ENCODE data around the gene PLEKHO1.
"Not testable (repeated sequence)": the region's sequence is repeated elsewhere in the genome, so short reads cannot be mapped to it uniquely, and the experiment has no call there.

PLEKHO1 gene

GRCh38 chr1:150149271-150150132, at the start of gene PLEKHO1:
TSS of gene PLEKHO1 (plus strand) at chr1:150149916. CDS start at chr1:150150258, 342 bp downstream.
- DNase-seq: peak; percentile 81 to 86

DNA sequence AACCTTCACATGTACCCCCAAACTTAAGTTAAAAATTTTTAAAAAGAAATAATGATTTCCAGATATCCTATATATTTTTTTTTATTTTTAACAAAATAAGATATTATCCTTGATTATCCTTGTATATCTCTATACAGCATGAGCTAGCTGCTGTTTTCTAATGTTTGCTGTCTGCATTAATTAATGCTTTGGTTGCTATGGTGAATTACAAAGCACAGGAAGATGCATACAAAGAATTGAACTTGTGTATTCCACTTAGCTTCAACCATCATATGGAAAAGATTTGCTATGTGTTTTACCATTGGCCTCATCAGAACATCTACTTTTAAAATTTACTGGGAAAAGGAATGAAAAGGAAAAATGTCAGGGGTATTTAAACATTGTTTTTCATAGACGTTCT, 46.7 kb upstream of the PLEKHO1 start:
- DNase-seq: no peak

DNA sequence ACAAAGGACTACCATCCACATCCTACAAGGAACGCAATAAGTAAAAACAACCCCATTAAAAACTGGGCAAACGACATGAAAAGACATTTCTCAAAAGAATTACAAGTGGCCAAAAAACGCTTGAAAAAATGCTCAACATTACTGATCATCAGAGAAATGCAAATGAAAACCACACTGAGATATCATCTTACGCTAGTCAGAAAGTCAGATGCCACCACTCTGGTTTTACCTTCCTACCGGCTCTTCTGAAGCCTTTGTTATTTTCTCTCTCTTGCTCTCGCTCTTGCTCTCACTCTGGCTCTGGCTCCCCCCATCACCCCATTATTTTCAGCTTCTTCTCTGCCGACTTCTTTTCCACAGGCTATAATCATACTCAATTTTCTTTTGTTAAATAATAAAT, 43.4 kb upstream of the PLEKHO1 start:
- DNase-seq: no peak

DNA sequence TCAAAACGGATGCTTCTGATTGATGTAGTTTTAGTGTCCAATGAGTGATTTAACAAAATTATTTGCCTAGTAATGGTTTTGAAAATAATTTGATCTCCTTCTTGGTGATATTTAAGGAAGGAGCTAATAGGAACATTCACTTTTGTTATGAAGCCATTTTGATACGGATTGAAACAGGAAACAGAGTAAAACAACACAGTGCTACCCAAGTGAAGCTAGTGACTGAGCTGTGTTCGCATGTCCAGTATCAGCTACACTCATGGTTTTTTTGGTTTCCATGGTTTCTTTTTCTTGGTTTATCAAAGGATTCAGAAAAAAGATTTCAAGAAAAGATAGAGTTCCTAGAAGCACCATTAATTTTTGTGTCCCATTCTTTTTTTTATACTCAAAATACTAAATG, 40.1 kb upstream of the PLEKHO1 start:
- no peak for DNase-seq

DNA sequence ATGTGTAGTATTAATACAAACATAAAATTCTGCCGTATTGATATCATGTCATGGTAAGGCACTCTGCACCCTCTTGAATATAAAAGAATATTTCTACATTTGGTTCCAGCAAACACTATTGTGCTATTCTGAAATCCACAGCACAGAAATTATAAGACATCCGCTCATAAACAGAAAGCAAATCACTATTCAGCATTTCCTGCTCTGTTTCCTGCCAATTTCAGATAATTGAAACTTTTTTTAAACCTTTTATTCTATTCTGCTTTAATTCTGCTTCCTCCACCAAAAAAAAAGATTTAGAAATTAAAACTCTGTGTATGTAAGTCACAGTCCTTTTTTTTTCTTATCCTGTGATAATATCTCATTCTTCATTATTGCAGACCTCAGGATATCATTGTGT, 39.6 kb upstream of the PLEKHO1 start:
- no peak for DNase-seq

DNA sequence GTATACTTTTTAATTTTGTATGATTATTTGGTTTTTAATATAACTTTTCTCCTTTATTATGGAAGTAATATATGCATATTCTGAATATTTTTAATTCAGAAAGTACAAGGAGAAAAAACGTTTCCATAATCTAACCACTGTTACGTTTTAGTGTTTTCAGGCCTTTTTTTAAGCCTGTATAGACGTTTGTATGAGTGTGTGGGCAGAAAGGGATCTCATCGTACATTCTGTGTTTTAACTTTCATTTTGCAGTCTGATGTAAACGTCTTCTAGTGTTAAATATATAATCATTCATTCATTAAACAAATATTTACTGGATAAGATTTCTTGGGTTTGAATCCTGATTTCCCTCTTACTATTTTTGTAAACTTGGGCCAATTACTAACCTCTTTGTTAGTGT, 38.0 kb upstream of the PLEKHO1 start:
- no peak for DNase-seq

DNA sequence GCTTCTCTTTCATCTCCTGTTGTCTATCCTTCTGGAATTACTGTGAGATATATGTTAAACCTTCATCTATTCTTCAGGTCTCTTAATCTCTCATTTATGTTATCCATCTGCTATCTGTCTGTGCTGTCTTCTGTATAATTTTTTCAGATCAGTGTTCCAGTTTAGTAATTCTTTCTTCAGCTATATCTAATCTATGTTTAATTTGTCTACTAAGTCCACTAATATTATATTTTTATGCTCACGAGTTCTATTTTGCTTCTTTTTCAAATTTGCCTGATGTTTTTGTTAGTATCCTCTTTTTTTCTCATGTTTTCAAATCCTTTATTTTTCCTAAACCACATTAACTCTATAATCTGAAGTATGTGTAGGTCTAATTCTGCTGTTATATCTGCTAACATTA, 34.6 kb upstream of the PLEKHO1 start:
- no peak for DNase-seq

GRCh38 chr1:150118716-150119115, 31.0 kb upstream of the PLEKHO1 start:
- no peak for DNase-seq

DNA sequence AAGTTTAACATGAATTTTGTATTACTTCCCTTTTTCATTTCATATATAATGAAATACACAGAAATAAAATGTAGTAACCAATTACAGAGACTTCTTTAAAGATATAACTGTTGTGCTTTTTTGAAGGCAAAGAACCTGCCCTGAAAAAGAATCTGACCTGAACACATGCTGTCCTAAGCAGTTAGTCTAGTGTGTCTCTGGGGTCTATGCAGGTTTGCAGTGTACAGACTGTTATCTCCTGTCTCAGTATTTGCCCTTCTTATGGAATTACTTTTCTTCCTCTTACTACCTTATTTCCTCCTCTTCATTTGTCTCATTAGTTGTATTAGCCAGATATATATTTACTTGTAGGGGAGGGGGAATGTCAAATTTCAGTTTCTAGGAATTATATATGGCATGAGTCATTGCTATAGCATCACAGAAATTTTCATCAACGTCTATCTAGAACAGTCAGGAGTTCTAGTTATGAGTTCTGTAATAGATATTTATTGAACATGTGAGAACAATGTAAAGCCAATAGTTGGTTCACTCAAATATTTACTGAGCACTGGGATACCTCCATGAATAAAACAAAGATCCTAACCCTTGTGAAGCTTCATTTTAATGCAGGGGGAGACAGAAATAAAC, 28.4 kb upstream of the PLEKHO1 start:
- DNase-seq: no peak

DNA sequence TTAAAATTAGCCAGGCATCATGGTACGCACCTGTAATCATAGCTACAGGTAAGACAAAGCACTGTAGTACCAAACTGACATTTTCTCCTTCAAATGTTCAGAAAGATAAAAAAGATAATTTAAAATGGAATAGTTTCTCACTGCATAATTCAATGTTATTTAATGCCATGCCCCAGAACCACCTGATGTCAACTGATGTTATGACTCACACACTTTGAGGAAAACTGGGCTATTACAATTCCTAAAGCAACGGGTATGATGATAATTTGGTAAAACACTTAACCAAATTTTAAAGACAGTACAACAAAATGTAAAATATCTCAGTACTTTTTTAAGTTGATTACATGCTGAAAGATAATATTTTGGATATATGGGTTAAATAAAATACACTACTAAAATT, 22.9 kb upstream of the PLEKHO1 start:
- no peak for DNase-seq

DNA sequence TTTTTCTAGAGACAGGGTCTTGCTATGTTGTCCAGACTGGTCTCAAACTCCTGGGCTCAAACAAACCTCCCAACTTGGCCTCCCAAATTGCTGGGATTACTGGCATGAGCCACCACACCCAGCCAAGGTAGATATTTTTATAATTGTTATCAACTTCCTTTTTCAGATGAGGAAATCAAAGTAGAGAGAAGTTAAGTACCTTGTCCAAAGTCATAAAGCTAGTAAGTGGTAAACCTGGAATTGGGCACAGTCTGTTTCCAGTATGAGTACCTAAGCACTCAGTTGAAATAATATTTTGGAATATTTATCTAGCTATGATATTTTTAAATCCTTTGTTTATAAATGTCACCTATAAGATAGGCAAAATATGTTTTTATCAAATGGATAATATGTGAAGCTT, 22.3 kb upstream of the PLEKHO1 start:
- DNase-seq: no peak

DNA sequence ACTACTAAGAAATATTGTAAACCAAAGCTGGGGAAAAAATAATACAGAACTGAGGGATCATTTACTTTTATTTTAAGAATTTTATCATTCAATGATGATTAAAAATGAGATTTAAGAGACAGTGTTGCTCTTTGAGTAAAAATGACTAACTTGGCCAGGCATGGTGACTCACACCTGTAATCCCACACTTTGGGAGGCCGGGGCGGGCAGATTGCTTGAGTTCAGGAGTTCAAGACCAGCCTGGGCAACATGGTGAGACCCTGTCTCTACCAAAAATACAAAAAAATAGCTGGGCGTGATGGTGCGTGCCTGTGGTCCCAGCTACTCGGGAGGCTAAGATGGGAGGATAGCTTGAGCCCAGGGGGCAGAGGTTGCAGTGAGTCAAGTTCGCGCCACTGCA, 21.8 kb upstream of the PLEKHO1 start:
- DNase-seq: peak in 1 of 2 experiments; percentile 31

DNA sequence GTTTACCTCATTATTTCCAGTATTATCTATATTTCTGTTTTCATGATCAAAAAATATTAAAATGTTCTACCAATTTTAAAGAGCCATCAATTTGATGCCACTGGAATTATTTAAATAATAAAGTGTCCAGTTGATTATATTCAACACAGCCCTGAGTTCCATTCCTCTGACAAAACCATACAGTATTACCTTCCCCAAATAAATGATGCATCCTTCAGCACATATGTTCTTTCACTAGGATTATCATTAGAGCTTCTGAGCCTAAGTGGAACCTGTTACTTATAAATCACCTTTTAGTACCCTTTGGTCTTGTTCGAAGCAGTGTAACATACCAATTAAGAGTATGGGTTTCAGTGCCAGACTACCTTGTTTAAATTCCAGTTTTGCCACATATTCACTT, 17.3 kb upstream of the PLEKHO1 start:
- DNase-seq: no peak

DNA sequence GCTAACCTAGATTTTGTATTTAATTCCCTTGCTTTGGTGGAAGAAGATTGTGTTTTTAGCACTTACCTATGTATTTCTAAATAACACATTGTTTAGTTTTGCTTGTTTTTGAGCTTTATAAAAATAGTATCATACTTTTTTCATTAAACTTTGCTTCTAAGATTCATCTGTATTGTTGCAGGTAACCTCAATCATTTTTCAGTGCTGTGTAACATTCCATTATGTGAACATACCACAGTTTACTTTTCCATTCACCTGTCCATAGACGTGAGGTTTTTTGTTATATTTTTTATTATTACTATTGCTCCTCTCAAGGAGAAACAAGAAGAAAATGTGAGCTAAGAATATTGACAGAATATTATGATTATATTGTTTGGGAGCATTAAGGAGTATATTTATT, 15.2 kb upstream of the PLEKHO1 start:
- DNase-seq: no peak

- DNase-seq: not testable (repeated sequence)
Measured at GRCh38 chr1:150135400-150135799, 14.3 kb upstream of the PLEKHO1 start.

GRCh38 chr1:150138044-150138443, 11.7 kb upstream of the PLEKHO1 start:
- DNase-seq: no peak

- no peak for DNase-seq
Measured at GRCh38 chr1:150141452-150141851, 8.3 kb upstream of the PLEKHO1 start.

- DNase-seq: no peak
Measured at GRCh38 chr1:150142083-150142482, 7.6 kb upstream of the PLEKHO1 start.

DNA sequence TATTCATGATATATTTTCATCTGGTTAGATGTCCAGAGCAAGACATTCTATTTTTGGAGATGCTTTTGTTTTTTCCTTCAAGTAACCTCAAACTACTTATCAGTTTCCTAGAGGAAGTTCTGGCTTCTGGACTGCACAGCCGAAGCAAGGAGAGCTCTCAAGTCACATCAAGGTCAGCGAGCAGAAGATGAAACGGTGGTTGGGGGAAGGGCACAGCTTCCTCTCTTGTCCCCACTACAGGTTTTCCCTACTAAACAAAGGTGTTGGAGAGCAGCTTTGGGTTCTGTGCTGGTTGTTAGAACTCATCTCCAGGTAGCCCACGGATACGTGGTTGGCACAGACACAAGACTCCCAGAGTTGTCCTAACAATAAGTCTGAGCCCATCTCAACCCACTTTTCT, 5.1 kb upstream of the PLEKHO1 start:
- no peak for DNase-seq

GRCh38 chr1:150146016-150146415, 3.7 kb upstream of the PLEKHO1 start:
- not testable (repeated sequence) for DNase-seq

GRCh38 chr1:150146849-150147542, 2.7 kb upstream of the PLEKHO1 start:
- no peak for DNase-seq

DNA sequence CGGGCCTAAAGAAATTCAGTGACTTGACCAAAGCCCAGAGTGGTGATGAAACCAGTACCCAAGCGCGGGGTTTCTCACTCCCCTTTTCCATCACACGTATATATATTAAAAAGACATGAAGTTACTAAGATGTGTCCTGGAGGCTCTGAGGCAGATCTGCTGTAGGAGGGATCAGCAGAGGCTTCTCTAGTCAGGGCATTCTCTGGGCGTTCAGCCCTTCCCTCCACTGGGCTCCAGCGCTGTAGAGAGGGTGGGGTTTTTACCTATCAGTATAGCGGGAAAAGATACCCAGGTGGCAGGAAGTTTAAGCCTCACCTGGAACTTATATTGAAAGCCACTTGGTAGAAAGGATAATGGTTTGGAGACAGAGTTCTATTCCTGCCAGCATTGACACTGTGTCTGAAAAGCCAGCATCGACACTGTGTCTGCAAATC, 862 bp upstream of the PLEKHO1 start:
- no peak for DNase-seq

DNA sequence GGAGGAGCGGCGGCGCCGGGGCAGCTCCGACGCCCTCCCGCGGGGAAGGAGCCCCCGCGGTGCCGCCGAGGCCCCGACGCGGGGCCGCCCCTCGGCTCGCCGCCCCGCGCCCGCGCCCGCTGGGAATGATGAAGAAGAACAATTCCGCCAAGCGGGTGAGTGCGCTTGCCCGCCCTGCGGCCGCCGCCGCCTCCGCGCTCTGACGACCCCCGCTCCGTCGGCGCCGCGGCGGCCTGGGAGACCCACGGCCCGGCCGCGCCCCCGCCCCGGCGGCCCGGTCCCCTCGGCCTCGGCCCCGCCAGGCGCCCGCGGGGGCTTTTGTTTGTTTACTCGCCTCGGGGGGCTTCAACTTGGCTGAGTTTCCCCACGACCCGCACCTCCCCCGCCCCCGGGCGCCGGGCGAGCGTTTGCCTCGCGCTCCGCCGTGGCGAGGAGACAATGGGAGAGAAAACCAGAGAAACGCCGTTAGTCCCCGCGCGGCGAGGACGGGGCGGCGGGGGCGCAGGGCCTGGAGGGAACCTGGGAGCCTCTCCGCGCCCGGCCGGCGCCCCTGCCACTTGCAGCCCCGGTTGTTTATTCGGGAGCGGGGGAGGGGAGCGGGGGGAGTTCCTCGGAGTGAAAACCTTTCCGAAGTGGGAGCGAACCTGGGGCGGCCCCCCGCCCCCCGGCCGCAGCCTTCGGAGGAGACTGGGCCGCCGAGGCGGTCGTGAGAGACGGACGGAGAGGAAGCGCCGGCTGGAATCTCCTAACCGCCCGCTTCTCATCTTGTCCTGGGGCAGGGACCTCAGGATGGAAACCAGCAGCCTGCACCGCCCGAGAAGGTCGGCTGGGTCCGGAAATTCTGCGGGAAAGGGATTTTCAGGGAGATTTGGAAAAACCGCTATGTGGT, 661 bp downstream of the PLEKHO1 start:
- DNase-seq: peak; percentile 20 to 27

Measured in stimulated activated CD4-positive, alpha-beta T cell treated with anti-CD3 and anti-CD28 coated beads, Interleukin-4, amount 100 ng/mL, for 4 hours (primary cell).